Measurements from ENCODE around the gene TRIP4. TPM values are rescaled to one million over a fixed set of nuclear protein-coding genes. Genes with fewer than 3 reads are reported as not detected.

The TRIP4 gene
- total and polyA plus RNA-seq, 2 donors from 2014 or later: 29.8 to 33.1 TPM

DNA sequence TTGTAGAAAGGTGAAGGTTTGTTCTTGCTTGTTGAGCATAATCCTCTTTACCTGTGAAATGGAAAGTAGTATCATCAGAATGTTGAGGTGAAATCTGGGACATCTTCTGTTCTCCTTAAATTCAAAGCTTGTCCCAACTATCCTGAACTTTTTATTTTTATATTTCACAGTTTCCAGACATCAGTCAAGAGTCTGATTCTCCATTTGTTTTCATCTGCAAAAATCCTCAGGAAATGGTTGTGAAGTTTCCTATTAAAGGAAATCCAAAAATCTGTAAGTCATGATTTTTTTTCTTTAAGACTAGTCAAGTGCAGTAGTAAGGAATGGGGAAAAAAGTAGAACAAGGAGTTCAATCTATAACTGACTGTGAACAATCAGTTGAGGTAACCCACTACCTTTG lies 57.2 kb downstream of the TRIP4 start:
- no peak overlapping the region for H3K4me3 ChIP-seq (ENCODE audit: low read length in 3 of 3)
- no peaks in the 10 kb centered on the region for H3K9me3 ChIP-seq (ENCODE audit: control insufficient read depth in 2 of 3, insufficient read depth in 1 of 3, low read length in 3 of 3)
- intact Hi-C loops (cut with DNase I): no loop called here
- H3K27ac ChIP-seq (ENCODE audit: low read depth in 2 of 2, low read length in 2 of 2): no peak overlapping the region
- peaks cover 2 to 13% (median 12%) of the 10 kb centered on the region in 3 donors for H3K36me3 ChIP-seq (ENCODE audit: control insufficient read depth in 2 of 3, insufficient read depth in 3 of 3, low read length in 3 of 3)
- no peaks in the 10 kb centered on the region for H3K27me3 ChIP-seq (ENCODE audit: control insufficient read depth, insufficient read depth, low read length)
- no peaks in the 10 kb centered on the region for H3K4me1 ChIP-seq (ENCODE audit: control insufficient read depth in 2 of 3, insufficient read depth in 2 of 3, low read depth in 1 of 3, low read length in 3 of 3)
- FAIRE-seq: no peak
- TF ChIP-seq, protein P1, sequence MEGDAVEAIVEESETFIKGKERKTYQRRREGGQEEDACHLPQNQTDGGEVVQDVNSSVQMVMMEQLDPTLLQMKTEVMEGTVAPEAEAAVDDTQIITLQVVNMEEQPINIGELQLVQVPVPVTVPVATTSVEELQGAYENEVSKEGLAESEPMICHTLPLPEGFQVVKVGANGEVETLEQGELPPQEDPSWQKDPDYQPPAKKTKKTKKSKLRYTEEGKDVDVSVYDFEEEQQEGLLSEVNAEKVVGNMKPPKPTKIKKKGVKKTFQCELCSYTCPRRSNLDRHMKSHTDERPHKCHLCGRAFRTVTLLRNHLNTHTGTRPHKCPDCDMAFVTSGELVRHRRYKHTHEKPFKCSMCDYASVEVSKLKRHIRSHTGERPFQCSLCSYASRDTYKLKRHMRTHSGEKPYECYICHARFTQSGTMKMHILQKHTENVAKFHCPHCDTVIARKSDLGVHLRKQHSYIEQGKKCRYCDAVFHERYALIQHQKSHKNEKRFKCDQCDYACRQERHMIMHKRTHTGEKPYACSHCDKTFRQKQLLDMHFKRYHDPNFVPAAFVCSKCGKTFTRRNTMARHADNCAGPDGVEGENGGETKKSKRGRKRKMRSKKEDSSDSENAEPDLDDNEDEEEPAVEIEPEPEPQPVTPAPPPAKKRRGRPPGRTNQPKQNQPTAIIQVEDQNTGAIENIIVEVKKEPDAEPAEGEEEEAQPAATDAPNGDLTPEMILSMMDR (IDR thresholded peaks at IDR 0.05; ENCODE audit: borderline replicate concordance, extremely low read depth, insufficient read depth): no peak
- no peak overlapping the region for H3K9ac ChIP-seq (ENCODE audit: low read length in 3 of 3)
- DNase-seq: no peak

DNA sequence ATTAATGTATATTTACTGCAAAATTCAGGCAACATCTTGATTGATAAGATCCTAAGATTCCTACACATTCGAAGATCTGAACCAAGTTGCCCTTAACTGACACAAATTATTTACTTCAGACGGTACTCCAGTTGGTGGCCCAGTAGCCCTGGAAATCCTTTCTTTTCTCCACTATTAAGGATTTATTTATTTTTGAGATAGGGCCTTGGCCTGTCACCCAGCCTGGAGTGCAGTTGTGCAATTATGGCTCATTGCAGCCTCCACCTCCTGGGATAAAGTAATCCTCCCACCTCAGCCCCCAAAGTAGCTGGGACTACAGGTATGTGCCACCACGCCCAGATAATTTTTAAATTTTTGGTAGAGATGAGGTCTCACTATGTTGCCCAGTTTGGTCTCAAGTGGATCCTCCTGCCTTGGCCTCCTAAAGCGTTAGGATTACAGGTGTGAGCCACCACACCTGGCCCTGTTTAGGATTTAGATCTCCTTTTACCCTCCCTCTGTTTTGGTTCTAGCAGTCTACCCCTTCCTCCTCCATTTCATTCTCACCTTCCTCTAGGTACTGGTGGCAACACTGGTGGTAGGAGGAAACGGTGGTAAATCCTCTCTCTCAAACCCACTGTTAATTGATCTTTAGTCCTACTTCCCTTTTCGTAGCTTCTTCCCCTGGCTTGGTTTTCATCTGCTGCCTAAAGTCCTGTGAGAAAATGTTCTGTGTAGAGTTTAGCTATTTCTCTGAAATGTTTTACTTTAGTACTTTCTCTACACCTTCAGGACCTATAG lies 60.1 kb downstream of the TRIP4 start:
- H3K36me3 ChIP-seq (ENCODE audit: control insufficient read depth in 2 of 3, insufficient read depth in 3 of 3, low read length in 3 of 3): peaks cover 2 to 13% (median 12%) of the 10 kb centered on the region in 3 donors
- H3K4me3 ChIP-seq (ENCODE audit: low read length in 3 of 3): no peak overlapping the region
- intact Hi-C loops (cut with DNase I): no loop called here
- H3K27ac ChIP-seq (ENCODE audit: low read depth in 2 of 2, low read length in 2 of 2): no peak overlapping the region
- H3K9ac ChIP-seq (ENCODE audit: low read length in 3 of 3): no peak overlapping the region
- TF ChIP-seq, protein P1 (IDR thresholded peaks at IDR 0.05; ENCODE audit: borderline replicate concordance, extremely low read depth, insufficient read depth): no peak
- no peaks in the 10 kb centered on the region for H3K27me3 ChIP-seq (ENCODE audit: control insufficient read depth, insufficient read depth, low read length)
- FAIRE-seq (no peak), DNase-seq (no peak)
- H3K4me1 ChIP-seq (ENCODE audit: control insufficient read depth in 2 of 3, insufficient read depth in 2 of 3, low read depth in 1 of 3, low read length in 3 of 3): no peaks in the 10 kb centered on the region
- H3K9me3 ChIP-seq (ENCODE audit: control insufficient read depth in 2 of 3, insufficient read depth in 1 of 3, low read length in 3 of 3): no peaks in the 10 kb centered on the region

DNA sequence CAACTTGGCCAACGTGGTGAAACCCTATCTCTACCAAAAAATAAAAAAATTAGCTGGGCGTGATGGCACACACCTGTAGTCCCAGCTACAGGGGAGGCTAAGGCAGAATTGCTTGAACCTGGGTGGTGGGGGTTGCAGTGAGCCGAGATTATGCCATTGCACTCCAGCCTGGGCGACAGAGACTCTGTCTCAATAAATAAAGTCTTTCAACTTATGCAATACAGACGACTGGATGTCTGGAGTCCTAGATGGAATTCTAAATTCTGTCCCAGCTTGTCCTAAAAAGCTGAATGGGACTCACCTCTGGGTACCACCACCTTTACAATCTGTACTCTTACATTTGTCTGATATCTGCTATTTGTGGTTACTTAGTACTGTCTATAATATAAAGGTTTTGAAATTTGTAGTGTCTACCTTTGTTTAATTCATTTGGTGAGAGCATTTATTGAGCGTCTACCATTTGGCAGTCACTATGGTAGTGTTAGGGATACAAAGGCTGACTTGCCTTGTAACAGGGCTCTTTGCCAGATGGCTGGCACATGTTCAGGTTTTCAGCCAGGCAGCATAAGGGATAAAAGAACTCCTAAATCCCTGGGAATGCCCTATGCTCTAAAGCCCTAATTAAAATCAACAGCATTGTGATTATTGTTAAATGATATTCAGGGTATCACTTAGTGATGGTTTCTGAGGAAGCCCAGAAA lies 65.5 kb downstream of the TRIP4 start:
- TF ChIP-seq, protein P1 (IDR thresholded peaks at IDR 0.05; ENCODE audit: borderline replicate concordance, extremely low read depth, insufficient read depth): no peak
- H3K27ac ChIP-seq (ENCODE audit: low read depth in 2 of 2, low read length in 2 of 2): no peak overlapping the region
- peaks cover 0 to 8% (median 8%) of the 10 kb centered on the region in 3 donors for H3K4me1 ChIP-seq (ENCODE audit: control insufficient read depth in 2 of 3, insufficient read depth in 2 of 3, low read depth in 1 of 3, low read length in 3 of 3)
- H3K9ac ChIP-seq (ENCODE audit: low read length in 3 of 3): no peak overlapping the region
- DNase-seq (no peak), FAIRE-seq (no peak)
- H3K36me3 ChIP-seq (ENCODE audit: control insufficient read depth in 2 of 3, insufficient read depth in 3 of 3, low read length in 3 of 3): peaks cover 0 to 11% (median 0%) of the 10 kb centered on the region in 3 donors
- intact Hi-C loops (cut with DNase I): no loop called here
- no peak overlapping the region for H3K4me3 ChIP-seq (ENCODE audit: low read length in 3 of 3)
- no peaks in the 10 kb centered on the region for H3K9me3 ChIP-seq (ENCODE audit: control insufficient read depth in 2 of 3, insufficient read depth in 1 of 3, low read length in 3 of 3)
- no peaks in the 10 kb centered on the region for H3K27me3 ChIP-seq (ENCODE audit: control insufficient read depth, insufficient read depth, low read length)
